22Rv1 (cell line): Measurements from ENCODE around the gene HIPK4.
A peak's percentile ranks its signal among the peaks of the same experiment; 100 is the strongest.

Source experiments
- H3K27ac ChIP-seq: fragments of 450-650 bp; 2 replicates; pipeline ENCODE4 v1.5.1; 2017
- CTCF ChIP-seq: fragments of 450-650 bp; IDR thresholded peaks from 2 replicates; pipeline ENCODE4 v1.5.1; 2017; ENCODE audit warnings: mild to moderate bottlenecking
- ZFX ChIP-seq: fragments of 450-650 bp; IDR thresholded peaks from 2 replicates; pipeline ENCODE4 v1.6.1; 2017; ENCODE audit warnings: antibody characterized with exemption, borderline replicate concordance

Gene HIPK4

GRCh38 chr19:40366697-40367561 is 23.1 kb downstream of the HIPK4 start:
- no peak overlapping the region for H3K27ac ChIP-seq

GRCh38 chr19:40365613-40366401 is 24.2 kb downstream of the HIPK4 start:
- TF ChIP-seq ZFX (no peak), CTCF (no peak)
- H3K27ac ChIP-seq = peak overlapping the region; percentile 27; the same call in 1 of the 2 replicates

More at GRCh38 chr19:40366697-40367561, 23.1 kb downstream of the HIPK4 start:
- TF ChIP-seq CTCF (no peak), ZFX (no peak)

GRCh38 chr19:40365010-40365409 is 25.0 kb downstream of the HIPK4 start:
- TF ChIP-seq ZFX = no peak
- no peak for TF ChIP-seq CTCF

GRCh38 chr19:40363069-40363468 is 26.9 kb downstream of the HIPK4 start:
- peak overlapping the region; percentile 58 for H3K27ac ChIP-seq
- TF ChIP-seq CTCF (no peak), ZFX (no peak)

More at GRCh38 chr19:40365010-40365409, 25.0 kb downstream of the HIPK4 start:
- peak overlapping the region; percentile 27; the same call in 1 of the 2 replicates for H3K27ac ChIP-seq

- TF ChIP-seq ZFX = no peak
- no peak for TF ChIP-seq CTCF
- peak overlapping the region; percentile 58 for H3K27ac ChIP-seq
Measured at GRCh38 chr19:40362160-40362559, 27.8 kb downstream of the HIPK4 start.

GRCh38 chr19:40360708-40361241 is 29.2 kb downstream of the HIPK4 start:
- H3K27ac ChIP-seq = peak overlapping the region; percentile 58; the same call in 1 of the 2 replicates
- TF ChIP-seq ZFX (no peak), CTCF (no peak)
